Tibial nerve (tissue), 4 donors: ENCODE results near the gene USP34. TPM values are rescaled to one million over a fixed set of nuclear protein-coding genes. Genes with fewer than 3 reads are reported as not detected.

Experiments used
- DNase-seq, 2 donors: peaks; one replicate each; pipeline ENCODE4 v3.0.0-alpha.2; 2019; ENCODE audit warnings: low spot score in 2 of 2
- H3K27ac ChIP-seq, 4 donors: fragments of 200-600 bp; sonication (generic) in 3 of 4; one replicate each; pipeline ENCODE4 v1.5.1; 2017 to 2019; ENCODE audit warnings: mild to moderate bottlenecking in 1 of 4
- H3K27me3 ChIP-seq, 2 donors: fragments of 200-600 bp; sonication (generic) in 1 of 2; one replicate each; pipeline versions ENCODE4 v1.5.1 to v1.6.0; 2017 to 2019
- H3K36me3 ChIP-seq, 3 donors: fragments of 200-600 bp; sonication (generic); one replicate each; pipeline ENCODE4 v1.5.1; 2018 to 2019
- H3K4me1 ChIP-seq, 4 donors: fragments of 200-600 bp; sonication (generic) in 3 of 4; one replicate each; pipeline ENCODE4 v1.5.1; 2017 to 2019
- H3K4me3 ChIP-seq, 4 donors: fragments of 200-600 bp; sonication (generic) in 3 of 4; one replicate each; pipeline ENCODE4 v1.5.1; 2017 to 2019; ENCODE audit warnings: mild to moderate bottlenecking in 1 of 4, moderate library complexity in 1 of 4
- H3K9me3 ChIP-seq, 4 donors: fragments of 200-600 bp; sonication (generic) in 3 of 4; one replicate each; pipeline ENCODE4 v1.5.1; 2017 to 2019
- EP300 ChIP-seq, 2 donors: sonication (generic); formaldehyde crosslinking; IDR thresholded peaks; one replicate each; pipeline ENCODE4 v1.6.1; 2017; ENCODE audit warnings: antibody characterized with exemption in 2 of 2, mild to moderate bottlenecking in 1 of 2
- POLR2A ChIP-seq, 2 donors: fragments of 450-650 bp; IDR thresholded peaks; one replicate each; pipeline ENCODE4 v1.6.1; 2017; ENCODE audit warnings: antibody characterized with exemption in 2 of 2, mild to moderate bottlenecking in 2 of 2, moderate library complexity in 2 of 2
- WGBS, 2 donors: methylation state at CpG; one replicate each; pipeline ENCODE4 v1.1.5; 2018; 5-methylcytosine and 5-hydroxymethylcytosine counted together
- total RNA-seq, 4 donors: library from RNA; depleted of rRNA; stranded (reverse); fragments of >200 nt; gene quantifications; one replicate each; pipeline ENCODE4 v1.1.0, GENCODE V29; 2016
- TF ChIP-seq, protein P1 (sequence below), 5 experiments: fragments of 200-600 bp in 3 of 5; fragments of 450-650 bp in 2 of 5; sonication (generic) in 3 of 5; IDR thresholded peaks; one replicate each; pipeline ENCODE4 v1.5.1; 2016 to 2019; ENCODE audit warnings: antibody characterized with exemption in 5 of 5, mild to moderate bottlenecking in 3 of 5, moderate library complexity in 2 of 5

Gene USP34
- total RNA-seq, 4 donors from 2014 or later: 114 to 211 (median 148) TPM

DNA sequence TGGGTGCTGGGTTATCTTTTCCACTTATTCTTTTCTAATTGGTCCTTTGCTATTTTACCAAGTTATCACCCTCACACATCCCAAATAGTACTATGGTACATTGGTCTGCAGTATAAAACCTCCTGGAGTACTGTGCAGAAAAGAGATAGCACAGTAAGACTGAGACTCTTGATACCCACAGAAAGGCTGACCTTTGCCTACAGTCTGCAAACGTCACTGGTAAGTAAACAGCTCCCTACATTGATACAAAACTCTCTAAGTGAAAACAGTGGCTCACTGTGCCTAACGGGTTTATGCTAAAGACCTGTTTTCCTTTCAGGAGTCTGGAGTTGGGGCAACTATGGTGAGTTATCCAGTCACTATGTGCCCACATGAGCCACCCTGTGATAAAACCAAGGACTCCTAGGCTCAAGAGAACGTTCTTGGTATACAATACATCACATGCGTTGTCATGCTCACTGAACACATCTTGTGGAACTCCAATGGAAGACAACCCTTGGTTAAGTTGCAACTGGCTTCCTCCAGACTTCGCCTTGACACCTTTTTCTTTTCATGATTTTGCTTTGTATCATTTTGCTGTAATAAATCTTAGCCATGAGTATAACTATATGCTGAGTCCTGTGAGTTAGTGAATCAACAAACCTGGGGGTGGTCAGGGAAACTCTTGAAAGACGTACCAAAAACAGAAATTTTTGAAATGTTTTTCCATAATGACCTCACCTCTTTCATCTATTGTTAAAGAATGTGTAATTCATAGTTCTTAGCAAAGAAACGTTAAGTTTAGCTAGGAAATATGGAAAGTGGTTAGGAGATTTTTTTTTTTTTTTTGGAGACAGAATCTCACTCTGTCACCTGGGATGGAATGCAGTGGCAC lies 204.0 kb downstream of the USP34 start:
- Histone ChIP-seq H3K4me1 (no peaks in the 10 kb centered on the region), H3K4me3 (no peak overlapping the region), H3K36me3 (peaks cover 0 to 87% (median 5%) of the 10 kb centered on the region in 3 donors), H3K9me3 (no peaks in the 10 kb centered on the region), H3K27me3 (no peaks in the 10 kb centered on the region), H3K27ac (no peak overlapping the region)
- WGBS, 2 donors: 74 to 75% methylated on average over 7 of the region's 7 CpGs
- DNase-seq: no peak
- TF ChIP-seq EP300 (IDR thresholded peaks at IDR 0.05): no peak
- TF ChIP-seq, protein P1, sequence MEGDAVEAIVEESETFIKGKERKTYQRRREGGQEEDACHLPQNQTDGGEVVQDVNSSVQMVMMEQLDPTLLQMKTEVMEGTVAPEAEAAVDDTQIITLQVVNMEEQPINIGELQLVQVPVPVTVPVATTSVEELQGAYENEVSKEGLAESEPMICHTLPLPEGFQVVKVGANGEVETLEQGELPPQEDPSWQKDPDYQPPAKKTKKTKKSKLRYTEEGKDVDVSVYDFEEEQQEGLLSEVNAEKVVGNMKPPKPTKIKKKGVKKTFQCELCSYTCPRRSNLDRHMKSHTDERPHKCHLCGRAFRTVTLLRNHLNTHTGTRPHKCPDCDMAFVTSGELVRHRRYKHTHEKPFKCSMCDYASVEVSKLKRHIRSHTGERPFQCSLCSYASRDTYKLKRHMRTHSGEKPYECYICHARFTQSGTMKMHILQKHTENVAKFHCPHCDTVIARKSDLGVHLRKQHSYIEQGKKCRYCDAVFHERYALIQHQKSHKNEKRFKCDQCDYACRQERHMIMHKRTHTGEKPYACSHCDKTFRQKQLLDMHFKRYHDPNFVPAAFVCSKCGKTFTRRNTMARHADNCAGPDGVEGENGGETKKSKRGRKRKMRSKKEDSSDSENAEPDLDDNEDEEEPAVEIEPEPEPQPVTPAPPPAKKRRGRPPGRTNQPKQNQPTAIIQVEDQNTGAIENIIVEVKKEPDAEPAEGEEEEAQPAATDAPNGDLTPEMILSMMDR (IDR thresholded peaks at IDR 0.05): no peak
- TF ChIP-seq POLR2A (IDR thresholded peaks at IDR 0.05): no peak

DNA sequence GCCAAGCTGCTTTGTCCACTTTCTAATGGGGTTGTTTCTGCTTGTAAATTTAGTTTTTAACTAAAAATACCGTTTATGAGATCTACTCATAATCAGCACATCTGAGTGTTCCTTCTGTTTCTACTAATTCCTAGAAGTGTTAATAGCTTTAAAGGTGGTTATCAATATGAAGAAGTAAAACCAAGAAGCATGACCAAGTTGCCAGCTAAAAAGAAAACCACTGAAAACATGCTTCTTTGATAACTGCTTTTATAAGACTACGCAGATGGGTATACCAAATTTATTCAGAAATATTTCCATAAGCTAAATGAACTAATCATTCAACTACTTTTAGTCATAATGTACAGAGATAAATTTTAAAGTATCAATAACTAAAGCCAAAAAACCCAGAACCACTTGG lies 207.1 kb downstream of the USP34 start:
- Histone ChIP-seq H3K4me3 (no peak overlapping the region), H3K36me3 (peaks cover 0 to 71% (median 5%) of the 10 kb centered on the region in 3 donors), H3K27me3 (no peaks in the 10 kb centered on the region), H3K9me3 (no peaks in the 10 kb centered on the region), H3K4me1 (no peaks in the 10 kb centered on the region), H3K27ac (no peak overlapping the region)
- TF ChIP-seq POLR2A (IDR thresholded peaks at IDR 0.05) (no peak), EP300 (IDR thresholded peaks at IDR 0.05) (no peak)
- TF ChIP-seq, protein P1 (IDR thresholded peaks at IDR 0.05): no peak
- 96 to 97% methylated on average over 2 of the region's 2 CpGs for WGBS, 2 donors
- DNase-seq: no peak

DNA sequence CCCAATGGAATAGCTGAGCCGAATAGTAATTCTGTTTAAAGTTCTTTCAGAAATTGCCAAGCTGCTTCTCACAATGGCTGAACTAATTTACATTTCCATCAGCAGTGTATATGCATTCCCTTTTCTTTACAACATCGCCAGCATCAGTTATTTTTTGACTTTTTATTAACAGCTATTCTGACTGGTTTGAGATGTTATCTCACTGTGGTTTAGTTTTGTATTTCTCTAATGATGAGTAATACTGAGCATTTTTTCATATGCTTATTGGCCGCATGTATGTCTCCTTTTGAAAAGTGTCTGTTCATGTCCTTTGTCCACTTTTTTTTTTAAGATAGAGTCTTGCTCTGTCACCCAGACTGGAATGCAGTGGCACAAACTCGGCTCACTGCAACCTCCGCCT lies 208.2 kb downstream of the USP34 start:
- 94 to 97% methylated on average over 5 of the region's 5 CpGs for WGBS, 2 donors
- TF ChIP-seq POLR2A (IDR thresholded peaks at IDR 0.05): no peak
- TF ChIP-seq, protein P1 (IDR thresholded peaks at IDR 0.05): no peak
- no peak for TF ChIP-seq EP300 (IDR thresholded peaks at IDR 0.05)
- Histone ChIP-seq H3K9me3 (no peaks in the 10 kb centered on the region), H3K4me1 (no peaks in the 10 kb centered on the region), H3K27me3 (no peaks in the 10 kb centered on the region), H3K4me3 (no peak overlapping the region), H3K36me3 (peaks cover 0 to 76% (median 5%) of the 10 kb centered on the region in 3 donors), H3K27ac (no peak overlapping the region)
- DNase-seq: no peak

DNA sequence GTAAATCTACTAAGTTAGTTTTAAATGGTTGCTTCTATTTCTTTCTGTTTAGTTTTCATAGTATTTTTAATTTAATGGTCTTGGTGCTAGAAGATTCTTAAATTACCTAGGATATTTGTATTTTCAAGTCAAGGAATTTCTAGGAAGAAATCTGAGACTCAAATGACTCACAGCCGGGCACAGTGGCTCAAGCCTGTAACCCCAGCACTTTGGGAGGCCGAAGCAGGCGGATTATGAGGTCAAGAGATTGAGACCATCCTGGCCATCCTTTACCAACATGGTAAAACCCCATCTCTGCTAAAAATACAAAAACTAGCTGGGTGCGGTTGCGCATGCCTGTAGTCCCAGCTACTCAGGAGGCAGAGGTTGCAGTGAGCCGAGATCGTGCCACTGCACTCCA lies 213.4 kb downstream of the USP34 start:
- DNase-seq: no peak
- no peak overlapping the region for H3K27ac ChIP-seq
- WGBS, 2 donors: 96 to 97% methylated on average over 7 of the region's 7 CpGs
- H3K4me3 ChIP-seq: no peak overlapping the region
- TF ChIP-seq, protein P1 (IDR thresholded peaks at IDR 0.05): no peak
- TF ChIP-seq POLR2A (IDR thresholded peaks at IDR 0.05): no peak
- TF ChIP-seq EP300 (IDR thresholded peaks at IDR 0.05): no peak
- peaks cover 0 to 61% (median 0%) of the 10 kb centered on the region in 3 donors for H3K36me3 ChIP-seq
- no peaks in the 10 kb centered on the region for H3K9me3 ChIP-seq
- H3K27me3 ChIP-seq: no peaks in the 10 kb centered on the region
- H3K4me1 ChIP-seq: no peaks in the 10 kb centered on the region
